OCI-LY3 (cell line): ENCODE data around the gene CARD8.

ENCODE experiments used
- EZH2phosphoT487 ChIP-seq: fragments of 200-600 bp; shearing (Covaris generic); IDR thresholded peaks from 2 replicates; pipeline ENCODE4 v1.6.1; 2018; ENCODE audit warnings: antibody characterized with exemption, mixed run types, low read depth
- TF ChIP-seq, protein P1 (sequence below): fragments of 200-600, 300-600 bp; sonication (generic); IDR thresholded peaks from 2 replicates; pipeline ENCODE4 v1.5.1; 2014; ENCODE audit warnings: antibody characterized with exemption, low read length, low read depth

DNA sequence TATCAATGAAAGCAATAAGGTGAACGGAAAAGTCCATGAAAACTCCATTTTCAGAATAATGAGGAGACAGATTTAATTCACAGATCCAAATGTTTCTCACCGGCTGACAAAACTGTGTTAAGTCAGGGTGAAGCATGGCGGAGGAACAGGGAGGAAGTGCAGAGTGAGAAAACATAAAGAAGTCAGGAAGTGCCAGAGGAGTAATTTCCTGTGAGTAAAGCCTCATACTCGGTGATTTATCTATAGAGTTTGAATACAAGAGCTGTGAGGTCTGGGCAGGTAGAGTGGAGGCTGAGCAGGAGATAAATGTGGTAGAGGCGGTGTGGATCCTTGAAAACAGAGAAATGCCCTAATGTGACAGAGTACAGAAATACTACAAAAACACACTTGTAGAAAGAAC is 11.4 kb downstream of the CARD8 start:
- TF ChIP-seq, protein P1, sequence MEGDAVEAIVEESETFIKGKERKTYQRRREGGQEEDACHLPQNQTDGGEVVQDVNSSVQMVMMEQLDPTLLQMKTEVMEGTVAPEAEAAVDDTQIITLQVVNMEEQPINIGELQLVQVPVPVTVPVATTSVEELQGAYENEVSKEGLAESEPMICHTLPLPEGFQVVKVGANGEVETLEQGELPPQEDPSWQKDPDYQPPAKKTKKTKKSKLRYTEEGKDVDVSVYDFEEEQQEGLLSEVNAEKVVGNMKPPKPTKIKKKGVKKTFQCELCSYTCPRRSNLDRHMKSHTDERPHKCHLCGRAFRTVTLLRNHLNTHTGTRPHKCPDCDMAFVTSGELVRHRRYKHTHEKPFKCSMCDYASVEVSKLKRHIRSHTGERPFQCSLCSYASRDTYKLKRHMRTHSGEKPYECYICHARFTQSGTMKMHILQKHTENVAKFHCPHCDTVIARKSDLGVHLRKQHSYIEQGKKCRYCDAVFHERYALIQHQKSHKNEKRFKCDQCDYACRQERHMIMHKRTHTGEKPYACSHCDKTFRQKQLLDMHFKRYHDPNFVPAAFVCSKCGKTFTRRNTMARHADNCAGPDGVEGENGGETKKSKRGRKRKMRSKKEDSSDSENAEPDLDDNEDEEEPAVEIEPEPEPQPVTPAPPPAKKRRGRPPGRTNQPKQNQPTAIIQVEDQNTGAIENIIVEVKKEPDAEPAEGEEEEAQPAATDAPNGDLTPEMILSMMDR: no peak
- TF ChIP-seq EZH2phosphoT487: no peak
